ENCODE measurements around the gene CLK2. TPM values are rescaled to one million over a fixed set of nuclear protein-coding genes. Genes with fewer than 3 reads are reported as not detected.

CLK2 gene
- total and polyA plus RNA-seq, 2 of the 13 experiments (the other 11 are each of a cell fraction or from before 2014, with no cell fraction given): 20.1 to 73.5 TPM

DNA sequence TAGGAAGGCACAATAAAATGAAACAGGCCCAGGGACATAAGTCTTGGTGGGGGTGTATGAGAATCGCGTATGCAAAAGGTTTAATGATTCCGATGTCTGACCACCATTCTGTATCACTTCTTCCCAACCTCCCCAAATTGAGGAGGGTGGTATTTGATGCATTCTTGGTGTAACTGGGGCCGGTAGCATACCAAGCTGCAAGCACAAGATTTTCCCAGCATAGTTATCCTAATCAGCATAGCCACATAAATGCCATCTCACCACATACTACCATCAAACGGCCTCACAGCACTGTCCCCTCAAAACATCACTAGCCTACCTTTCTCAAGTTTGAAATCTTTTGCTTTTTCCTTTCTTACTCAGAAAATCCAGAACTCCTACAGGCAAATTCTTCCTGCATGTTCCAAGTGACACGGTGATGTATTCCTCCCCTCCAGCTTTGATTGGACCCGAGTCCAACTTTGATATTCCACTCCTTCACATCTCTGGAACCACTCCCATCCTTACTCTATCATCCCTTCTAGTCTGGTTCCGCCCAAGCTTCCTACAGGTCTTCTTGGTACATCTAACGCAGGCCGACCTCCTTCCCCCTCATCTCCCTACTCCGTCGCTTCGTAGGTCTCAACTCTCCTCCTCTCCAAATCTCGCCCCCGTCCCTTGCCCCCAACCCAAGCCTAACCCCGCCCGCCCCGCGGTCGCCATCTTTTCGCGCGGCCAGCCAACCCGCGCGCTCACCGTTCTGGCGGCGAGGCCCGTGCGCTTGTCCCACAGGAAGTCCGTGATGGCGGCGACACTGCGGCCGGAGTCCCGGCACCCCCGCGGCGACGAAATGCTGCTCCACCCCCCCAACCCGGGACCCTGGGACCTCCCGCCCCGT is 600 bp downstream of the CLK2 start (continued):
- TF ChIP-seq, protein P1, sequence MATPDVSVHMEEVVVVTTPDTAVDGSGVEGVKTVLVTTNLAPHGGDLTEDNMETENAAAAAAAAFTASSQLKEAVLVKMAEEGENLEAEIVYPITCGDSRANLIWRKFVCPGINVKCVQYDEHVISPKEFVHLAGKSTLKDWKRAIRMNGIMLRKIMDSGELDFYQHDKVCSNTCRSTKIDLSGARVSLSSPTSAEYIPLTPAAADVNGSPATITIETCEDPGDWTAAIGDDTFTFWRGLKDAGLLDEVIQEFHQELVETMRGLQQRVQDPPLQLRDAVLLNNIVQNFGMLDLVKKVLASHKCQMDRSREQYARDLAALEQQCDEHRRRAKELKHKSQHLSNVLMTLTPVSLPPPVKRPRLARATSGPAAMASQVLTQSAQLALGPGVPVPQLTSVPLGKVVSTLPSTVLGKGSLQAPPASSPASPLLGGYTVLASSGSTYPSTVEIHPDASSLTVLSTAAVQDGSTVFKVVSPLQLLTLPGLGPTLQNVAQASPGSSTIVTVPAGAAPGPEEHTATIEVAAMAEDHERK (CRISPR knock-in tag; IDR thresholded peaks at IDR 0.05; ENCODE audit: low read depth): no peak
- no peak for TF ChIP-seq SNRNP70 (IDR thresholded peaks at IDR 0.05; ENCODE audit: low read depth, low read length)
- peak; percentile 77; the same call in 1 of the 2 replicates for TF ChIP-seq ZNF589 (CRISPR knock-in tag; conservative IDR thresholded peaks at IDR 0.05)
- TF ChIP-seq, protein P2, sequence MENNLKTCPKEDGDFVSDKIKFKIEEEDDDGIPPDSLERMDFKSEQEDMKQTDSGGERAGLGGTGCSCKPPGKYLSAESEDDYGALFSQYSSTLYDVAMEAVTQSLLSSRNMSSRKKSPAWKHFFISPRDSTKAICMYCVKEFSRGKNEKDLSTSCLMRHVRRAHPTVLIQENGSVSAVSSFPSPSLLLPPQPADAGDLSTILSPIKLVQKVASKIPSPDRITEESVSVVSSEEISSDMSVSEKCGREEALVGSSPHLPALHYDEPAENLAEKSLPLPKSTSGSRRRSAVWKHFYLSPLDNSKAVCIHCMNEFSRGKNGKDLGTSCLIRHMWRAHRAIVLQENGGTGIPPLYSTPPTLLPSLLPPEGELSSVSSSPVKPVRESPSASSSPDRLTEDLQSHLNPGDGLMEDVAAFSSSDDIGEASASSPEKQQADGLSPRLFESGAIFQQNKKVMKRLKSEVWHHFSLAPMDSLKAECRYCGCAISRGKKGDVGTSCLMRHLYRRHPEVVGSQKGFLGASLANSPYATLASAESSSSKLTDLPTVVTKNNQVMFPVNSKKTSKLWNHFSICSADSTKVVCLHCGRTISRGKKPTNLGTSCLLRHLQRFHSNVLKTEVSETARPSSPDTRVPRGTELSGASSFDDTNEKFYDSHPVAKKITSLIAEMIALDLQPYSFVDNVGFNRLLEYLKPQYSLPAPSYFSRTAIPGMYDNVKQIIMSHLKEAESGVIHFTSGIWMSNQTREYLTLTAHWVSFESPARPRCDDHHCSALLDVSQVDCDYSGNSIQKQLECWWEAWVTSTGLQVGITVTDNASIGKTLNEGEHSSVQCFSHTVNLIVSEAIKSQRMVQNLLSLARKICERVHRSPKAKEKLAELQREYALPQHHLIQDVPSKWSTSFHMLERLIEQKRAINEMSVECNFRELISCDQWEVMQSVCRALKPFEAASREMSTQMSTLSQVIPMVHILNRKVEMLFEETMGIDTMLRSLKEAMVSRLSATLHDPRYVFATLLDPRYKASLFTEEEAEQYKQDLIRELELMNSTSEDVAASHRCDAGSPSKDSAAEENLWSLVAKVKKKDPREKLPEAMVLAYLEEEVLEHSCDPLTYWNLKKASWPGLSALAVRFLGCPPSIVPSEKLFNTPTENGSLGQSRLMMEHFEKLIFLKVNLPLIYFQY (CRISPR knock-in tag; IDR thresholded peaks at IDR 0.05; ENCODE audit: borderline replicate concordance): no peak
- TF ChIP-seq ZNF234 (CRISPR knock-in tag; conservative IDR thresholded peaks at IDR 0.05): no peak
- TF ChIP-seq DNMT3B (CRISPR knock-in tag; conservative IDR thresholded peaks at IDR 0.05): no peak
- 0 out of 2 replicates have a peak, but pooled peaks have one; percentile 15 for TF ChIP-seq ZNF317 (CRISPR knock-in tag; IDR thresholded peaks at IDR 0.05)
- TF ChIP-seq, protein P3, sequence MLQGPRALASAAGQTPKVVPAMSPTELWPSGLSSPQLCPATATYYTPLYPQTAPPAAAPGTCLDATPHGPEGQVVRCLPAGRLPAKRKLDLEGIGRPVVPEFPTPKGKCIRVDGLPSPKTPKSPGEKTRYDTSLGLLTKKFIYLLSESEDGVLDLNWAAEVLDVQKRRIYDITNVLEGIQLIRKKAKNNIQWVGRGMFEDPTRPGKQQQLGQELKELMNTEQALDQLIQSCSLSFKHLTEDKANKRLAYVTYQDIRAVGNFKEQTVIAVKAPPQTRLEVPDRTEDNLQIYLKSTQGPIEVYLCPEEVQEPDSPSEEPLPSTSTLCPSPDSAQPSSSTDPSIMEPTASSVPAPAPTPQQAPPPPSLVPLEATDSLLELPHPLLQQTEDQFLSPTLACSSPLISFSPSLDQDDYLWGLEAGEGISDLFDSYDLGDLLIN (CRISPR knock-in tag; IDR thresholded peaks at IDR 0.05; ENCODE audit: borderline replicate concordance): no peak
- no peak for TF ChIP-seq ZNF556 (CRISPR knock-in tag; IDR thresholded peaks at IDR 0.05; ENCODE audit: borderline replicate concordance)
- TF ChIP-seq POLR2A (IDR thresholded peaks at IDR 0.05; ENCODE audit: insufficient read depth in 1 of 2, low read depth in 2 of 2, low read length in 2 of 2): 0 out of 4 replicates have a peak, but pooled peaks of 1 of the 2 experiments have one; percentile 20
- TF ChIP-seq ZNF547 (CRISPR knock-in tag; IDR thresholded peaks at IDR 0.05): no peak; the same call in 1 of the 2 replicates
- TF ChIP-seq ZNF83 (CRISPR knock-in tag; IDR thresholded peaks at IDR 0.05; ENCODE audit: borderline replicate concordance): no peak
- TF ChIP-seq, protein P4, sequence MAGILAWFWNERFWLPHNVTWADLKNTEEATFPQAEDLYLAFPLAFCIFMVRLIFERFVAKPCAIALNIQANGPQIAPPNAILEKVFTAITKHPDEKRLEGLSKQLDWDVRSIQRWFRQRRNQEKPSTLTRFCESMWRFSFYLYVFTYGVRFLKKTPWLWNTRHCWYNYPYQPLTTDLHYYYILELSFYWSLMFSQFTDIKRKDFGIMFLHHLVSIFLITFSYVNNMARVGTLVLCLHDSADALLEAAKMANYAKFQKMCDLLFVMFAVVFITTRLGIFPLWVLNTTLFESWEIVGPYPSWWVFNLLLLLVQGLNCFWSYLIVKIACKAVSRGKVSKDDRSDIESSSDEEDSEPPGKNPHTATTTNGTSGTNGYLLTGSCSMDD (CRISPR knock-in tag; IDR thresholded peaks at IDR 0.05): no peak
- TF ChIP-seq TBP (CRISPR knock-in tag; IDR thresholded peaks at IDR 0.05): no peak
- TF ChIP-seq RFXANK (CRISPR knock-in tag; IDR thresholded peaks at IDR 0.05): no peak
- no peak for TF ChIP-seq KMT2A (CRISPR knock-in tag; IDR thresholded peaks at IDR 0.05)
- TF ChIP-seq HNRNPK (IDR thresholded peaks at IDR 0.05; ENCODE audit: low read depth, low read length, poor library complexity, severe bottlenecking): peak; percentile 82
- TF ChIP-seq, protein P5, sequence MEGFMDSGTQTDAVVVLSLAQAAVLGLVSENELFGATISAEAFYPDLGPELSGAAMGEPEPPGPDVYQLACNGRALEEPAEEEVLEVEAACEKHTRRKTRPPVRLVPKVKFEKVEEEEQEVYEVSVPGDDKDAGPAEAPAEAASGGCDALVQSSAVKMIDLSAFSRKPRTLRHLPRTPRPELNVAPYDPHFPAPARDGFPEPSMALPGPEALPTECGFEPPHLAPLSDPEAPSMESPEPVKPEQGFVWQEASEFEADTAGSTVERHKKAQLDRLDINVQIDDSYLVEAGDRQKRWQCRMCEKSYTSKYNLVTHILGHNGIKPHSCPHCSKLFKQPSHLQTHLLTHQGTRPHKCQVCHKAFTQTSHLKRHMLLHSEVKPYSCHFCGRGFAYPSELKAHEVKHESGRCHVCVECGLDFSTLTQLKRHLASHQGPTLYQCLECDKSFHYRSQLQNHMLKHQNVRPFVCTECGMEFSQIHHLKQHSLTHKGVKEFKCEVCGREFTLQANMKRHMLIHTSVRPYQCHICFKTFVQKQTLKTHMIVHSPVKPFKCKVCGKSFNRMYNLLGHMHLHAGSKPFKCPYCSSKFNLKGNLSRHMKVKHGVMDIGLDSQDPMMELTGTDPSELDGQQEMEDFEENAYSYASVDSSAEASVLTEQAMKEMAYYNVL (CRISPR knock-in tag; IDR thresholded peaks at IDR 0.05; ENCODE audit: borderline replicate concordance): 0 out of 2 replicates have a peak, but pooled peaks have one; percentile 30

Measured in HepG2 (cell line).